Kidney epithelial cell (primary cell): ENCODE data around the gene NMNAT3. TPM values are rescaled to one million over a fixed set of nuclear protein-coding genes. Genes with fewer than 3 reads are reported as not detected.

ENCODE experiments used
- DNase-seq: peaks from one replicate; pipeline ENCODE4 v3.0.0-alpha.2; 2010; ENCODE audit warnings: low read depth
- H3K27me3 ChIP-seq: 2 replicates; pipeline ENCODE4 v1.6.0; 2011; ENCODE audit warnings: low read length; ENCODE audit not compliant: control insufficient read depth, insufficient read depth
- H3K36me3 ChIP-seq: 2 replicates; pipeline ENCODE4 v1.5.1; 2011; ENCODE audit warnings: low read length; ENCODE audit not compliant: control insufficient read depth, insufficient read depth
- H3K4me3 ChIP-seq: 2 replicates; pipeline ENCODE4 v1.5.1; 2011; ENCODE audit warnings: low read depth, mild to moderate bottlenecking, control low read depth, low read length
- CTCF ChIP-seq: IDR thresholded peaks from 2 replicates; pipeline ENCODE4 v1.5.1; 2011; ENCODE audit warnings: mild to moderate bottlenecking, moderate library complexity, low read length, control low read depth, inconsistent platforms; ENCODE audit not compliant: insufficient read depth, poor library complexity, severe bottlenecking
- total RNA-seq: library from RNA; depleted of rRNA; stranded (reverse); fragments of >200 nt; gene quantifications from 2 replicates; pipeline ENCODE4 v1.2.3, GENCODE V29; 2015

NMNAT3 gene
- total RNA-seq, 1 donor from 2014 or later: 8.6 TPM

- no peak overlapping the region for H3K4me3 ChIP-seq
- H3K27me3 ChIP-seq: no peaks in the 10 kb centered on the region
- H3K36me3 ChIP-seq: no peaks in the 10 kb centered on the region
- no peak for TF ChIP-seq CTCF
- no peak for DNase-seq
Measured at GRCh38 chr3:139630542-139630941, 47.2 kb downstream of the NMNAT3 start.

- H3K27me3 ChIP-seq: no peaks in the 10 kb centered on the region
- no peak for DNase-seq
- peak; percentile 44 for TF ChIP-seq CTCF
- H3K36me3 ChIP-seq: no peaks in the 10 kb centered on the region
- H3K4me3 ChIP-seq: no peak overlapping the region
Measured at GRCh38 chr3:139629033-139629432, 48.7 kb downstream of the NMNAT3 start.

- TF ChIP-seq CTCF: no peak
- no peak for DNase-seq
- Histone ChIP-seq H3K4me3 (no peak overlapping the region), H3K36me3 (no peaks in the 10 kb centered on the region), H3K27me3 (no peaks in the 10 kb centered on the region)
Measured at GRCh38 chr3:139627759-139628158, 50.0 kb downstream of the NMNAT3 start.

- Histone ChIP-seq H3K27me3 (no peaks in the 10 kb centered on the region), H3K36me3 (no peaks in the 10 kb centered on the region), H3K4me3 (no peak overlapping the region)
- TF ChIP-seq CTCF: no peak
- DNase-seq: no peak
Measured at GRCh38 chr3:139620438-139620837, 57.3 kb downstream of the NMNAT3 start.

GRCh38 chr3:139619484-139619883 is 58.3 kb downstream of the NMNAT3 start:
- H3K4me3 ChIP-seq: no peak overlapping the region
- no peaks in the 10 kb centered on the region for H3K36me3 ChIP-seq
- no peak for TF ChIP-seq CTCF
- no peak for DNase-seq
- H3K27me3 ChIP-seq: no peaks in the 10 kb centered on the region

GRCh38 chr3:139617672-139618268 is 60.0 kb downstream of the NMNAT3 start:
- no peak for DNase-seq
- no peak overlapping the region for H3K4me3 ChIP-seq
- no peak for TF ChIP-seq CTCF
- no peaks in the 10 kb centered on the region for H3K36me3 ChIP-seq
- no peaks in the 10 kb centered on the region for H3K27me3 ChIP-seq
